ENCODE results near the gene SH3PXD2A.
"Not testable (repeated sequence)": the region's sequence is repeated elsewhere in the genome, so short reads cannot be mapped to it uniquely, and the experiment has no call there.

Gene SH3PXD2A

DNA sequence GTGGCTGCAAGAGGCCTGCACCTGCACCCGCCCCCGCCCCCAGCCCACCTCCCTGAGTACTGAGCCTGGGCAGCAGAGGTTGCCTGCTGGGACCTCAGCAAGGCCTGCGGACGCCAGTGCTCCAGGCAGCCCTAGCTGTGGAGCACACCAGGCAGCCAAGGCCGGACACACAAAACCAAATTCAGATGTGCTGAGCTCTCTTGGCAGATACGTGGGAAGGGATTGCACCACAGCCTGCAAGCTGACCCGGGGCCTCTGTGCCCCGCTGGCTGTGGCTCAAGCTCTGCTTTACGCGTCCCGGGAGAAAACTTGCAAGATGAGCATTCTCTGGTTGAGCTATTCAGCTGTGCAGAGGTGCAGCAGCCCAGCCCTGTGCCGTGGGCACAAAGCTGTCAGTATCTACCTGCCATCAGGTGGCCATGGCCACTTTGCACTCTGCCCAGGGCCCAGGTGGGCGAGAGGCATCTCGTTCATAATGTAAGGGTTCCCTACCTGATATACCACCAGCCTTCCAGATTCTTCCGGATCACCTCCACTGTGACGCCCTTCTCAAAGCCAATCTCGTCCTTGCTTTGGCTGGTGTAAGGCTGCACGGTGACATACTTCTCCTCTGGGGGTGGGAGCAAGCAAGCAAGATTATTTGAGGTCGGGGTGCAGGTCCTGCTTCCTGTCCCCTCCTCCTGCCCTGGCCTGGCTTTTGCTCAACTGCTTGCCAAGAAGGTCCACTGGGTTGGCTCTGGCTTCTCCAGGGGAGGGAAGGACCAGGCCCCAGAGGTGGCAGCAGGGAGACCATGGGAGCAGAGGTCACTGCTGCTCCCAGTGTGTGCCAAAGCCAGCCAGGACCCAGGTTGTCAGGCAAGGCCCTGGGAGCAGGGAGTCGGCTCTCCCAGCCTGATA, 238.4 kb downstream of the SH3PXD2A start:
- DNase-seq, result no peak

DNA sequence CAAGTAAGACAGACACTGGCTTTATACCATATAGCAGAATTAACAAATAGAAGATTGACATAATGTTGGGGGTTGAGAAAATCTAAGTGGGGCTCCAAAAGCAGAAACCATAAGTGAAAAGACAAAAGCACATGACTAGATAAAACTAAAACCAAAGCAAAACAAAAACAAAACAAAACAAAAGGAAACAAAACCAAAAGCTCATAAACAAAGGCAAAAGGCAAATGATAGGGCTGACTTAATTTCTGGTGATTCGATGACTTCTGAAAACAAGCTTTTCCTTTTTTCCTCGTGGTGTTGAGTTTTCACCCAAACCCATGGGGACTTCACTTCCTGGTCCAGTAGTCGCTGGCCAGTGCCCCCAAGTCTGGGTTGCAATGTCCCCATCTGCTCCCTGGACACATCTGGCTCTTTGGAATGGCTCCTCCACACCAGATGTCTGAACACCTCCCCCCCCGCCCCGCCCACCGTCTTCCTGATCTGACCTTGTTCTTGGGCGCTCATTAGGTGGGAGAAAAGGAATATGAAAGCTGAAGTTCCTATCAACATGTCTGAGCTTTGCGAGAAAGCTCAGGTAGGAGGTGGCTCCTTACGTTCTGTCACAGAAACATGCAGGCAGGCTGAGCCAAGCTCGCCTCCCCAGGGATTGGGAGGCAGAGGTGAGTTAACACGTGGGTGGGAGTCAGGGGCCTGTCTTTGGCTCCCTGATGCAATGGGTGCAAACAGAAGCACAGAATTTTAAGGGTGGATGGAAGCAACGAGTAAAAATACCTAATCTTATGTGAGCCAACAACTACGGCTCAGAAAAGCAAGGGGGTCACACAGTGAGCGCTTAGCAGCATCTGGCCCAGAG, 240.8 kb downstream of the SH3PXD2A start:
- DNase-seq, result no peak

DNA sequence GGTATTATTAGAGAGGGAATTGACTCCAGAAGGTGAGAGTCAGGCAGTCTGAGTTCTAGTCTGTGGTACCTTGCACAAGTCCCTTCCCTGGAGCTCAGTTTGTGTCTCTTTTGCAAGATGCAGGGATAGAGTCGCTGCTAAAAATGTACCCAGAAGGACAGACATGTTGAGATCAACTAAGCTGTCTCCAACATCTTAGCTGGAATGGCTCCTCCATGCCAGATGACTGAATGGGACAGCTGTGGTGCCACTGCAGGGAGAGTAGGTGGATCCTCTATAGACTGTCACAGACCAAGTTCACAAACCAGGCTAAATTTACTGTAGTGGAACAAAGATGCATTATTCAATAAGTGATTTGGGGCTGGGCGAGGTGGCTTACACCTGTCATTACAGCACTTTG, 241.8 kb downstream of the SH3PXD2A start:
- DNase-seq, result no peak

DNA sequence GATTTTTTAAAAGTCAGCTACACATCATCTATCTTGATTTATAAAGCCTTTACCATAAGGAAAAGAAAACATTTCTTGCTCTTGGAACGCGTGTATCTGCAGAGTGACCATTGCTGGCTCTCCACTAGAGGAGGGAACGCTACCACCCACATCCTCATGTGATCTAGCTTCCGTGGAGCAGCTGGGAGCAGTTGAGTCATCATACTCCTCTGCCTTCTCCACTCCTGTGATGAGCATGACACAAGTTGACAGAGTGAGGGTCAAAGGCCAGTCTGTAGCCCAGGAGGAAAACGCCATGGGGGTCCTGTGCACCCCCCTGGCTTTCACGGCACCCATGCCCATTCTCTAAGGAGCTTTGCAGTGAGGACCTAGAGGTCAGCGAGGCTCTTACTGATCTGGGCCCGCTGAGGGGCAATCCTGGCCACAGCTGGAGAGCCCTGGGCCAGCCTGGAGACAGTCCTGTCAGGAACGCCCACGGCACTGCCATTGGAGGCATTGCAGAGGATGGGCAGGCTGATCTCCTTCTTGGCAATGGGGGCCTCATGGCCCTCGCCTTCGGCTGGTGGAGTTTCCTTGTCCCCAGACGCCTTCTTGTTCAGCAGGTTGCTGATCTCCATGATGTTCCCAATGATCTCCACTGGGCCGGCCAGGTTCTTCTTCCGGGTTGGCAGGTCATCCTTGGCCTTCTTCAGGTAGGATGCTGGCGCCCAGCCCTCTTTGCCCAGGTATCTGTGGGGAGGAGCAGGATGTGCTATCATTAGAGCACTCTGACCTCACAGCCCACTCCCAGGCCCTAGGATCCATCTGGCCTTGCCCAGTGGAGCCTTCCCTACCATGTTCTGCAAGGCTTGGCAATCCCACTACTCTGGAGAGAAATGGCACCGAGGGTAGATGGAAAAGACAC, 242.7 kb downstream of the SH3PXD2A start:
- DNase-seq, result no peak

DNA sequence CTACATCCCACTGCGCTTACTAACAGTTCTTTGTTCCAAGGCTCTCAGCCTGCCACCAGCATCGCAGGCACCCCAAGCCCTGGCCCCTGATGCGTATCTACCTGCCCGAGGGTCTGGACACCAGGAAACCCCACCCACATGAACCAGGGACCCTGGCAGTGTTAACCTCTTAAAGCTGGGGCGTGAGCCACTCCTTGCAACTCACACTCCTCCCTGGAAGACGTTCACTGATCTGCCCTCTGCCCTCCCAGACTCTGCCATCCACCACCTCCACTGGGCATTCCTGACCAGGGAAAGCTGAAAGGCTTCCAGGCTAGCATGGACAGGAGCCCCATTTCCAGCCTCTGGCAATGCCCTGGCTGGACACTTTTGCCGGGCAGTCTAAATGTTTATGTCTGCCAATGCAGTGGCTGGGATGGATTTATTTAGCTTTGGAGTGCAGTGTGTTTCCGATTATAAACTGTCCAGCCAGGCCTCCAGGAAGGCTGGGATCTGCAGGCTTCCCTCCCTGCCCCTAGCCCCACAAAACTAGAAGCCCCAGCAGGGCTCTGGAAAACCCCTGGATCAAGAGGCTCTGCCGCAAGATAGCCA, 244.4 kb downstream of the SH3PXD2A start:
- DNase-seq, result no peak

DNA sequence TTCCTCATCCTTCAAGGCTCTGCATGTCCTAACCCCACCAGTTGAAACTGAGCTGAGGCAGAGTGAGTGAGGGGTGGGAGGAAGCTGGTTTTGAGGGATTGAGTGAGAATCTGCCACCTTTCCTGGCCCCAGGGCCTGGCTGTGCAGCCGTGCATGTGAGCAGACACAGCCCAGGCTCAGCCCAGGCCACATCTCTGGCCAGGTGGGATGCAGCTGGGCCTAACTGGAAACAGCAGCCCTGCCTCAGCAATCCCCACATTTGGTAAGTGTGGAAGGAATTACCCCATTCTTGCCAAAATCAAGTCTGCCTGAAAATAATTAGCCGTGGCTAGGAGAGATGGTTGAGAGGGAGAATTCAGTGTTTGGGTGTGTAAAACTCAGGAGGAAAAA, 245.3 kb downstream of the SH3PXD2A start:
- DNase-seq, result no peak

DNA sequence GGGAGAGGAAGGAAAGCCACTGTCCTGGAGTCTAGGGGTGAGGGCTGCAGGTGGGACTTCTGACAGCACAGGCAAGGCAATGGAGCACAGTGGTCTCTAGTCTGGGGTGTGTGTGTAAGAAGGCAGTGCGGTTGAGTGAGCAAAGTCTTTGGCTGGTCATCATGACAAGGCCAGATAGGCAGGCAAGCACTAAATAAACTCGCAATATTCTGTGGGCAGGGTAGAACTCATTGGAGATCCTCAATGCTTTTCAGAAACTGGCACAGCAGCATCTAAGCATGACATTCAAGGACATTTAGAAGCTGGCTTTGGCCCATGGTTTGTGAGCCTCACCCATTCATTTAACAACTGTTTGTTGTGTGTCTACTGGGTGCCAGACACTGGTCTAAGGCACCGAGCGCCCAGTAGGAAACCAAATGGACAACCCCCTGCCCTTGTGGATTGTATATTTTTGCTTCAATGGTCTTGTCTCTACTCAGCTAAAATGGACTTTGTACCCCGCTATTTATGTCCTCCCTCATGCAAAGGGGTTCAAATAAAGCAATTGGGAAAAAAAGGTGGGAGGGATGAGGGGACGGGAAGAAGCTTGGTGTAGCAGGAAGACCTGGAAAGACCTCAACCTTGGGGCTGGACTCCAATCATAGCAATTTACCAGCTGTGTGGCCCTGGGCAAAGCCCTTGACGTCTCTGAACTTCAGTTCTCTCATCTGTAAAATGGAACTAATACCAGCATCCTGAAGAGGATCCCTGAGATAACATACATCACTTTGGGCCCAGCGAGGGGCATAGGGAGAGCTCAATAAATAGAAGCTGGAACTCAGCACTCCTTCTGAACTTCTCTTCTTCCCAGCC, 245.9 kb downstream of the SH3PXD2A start:
- no peak for DNase-seq

DNA sequence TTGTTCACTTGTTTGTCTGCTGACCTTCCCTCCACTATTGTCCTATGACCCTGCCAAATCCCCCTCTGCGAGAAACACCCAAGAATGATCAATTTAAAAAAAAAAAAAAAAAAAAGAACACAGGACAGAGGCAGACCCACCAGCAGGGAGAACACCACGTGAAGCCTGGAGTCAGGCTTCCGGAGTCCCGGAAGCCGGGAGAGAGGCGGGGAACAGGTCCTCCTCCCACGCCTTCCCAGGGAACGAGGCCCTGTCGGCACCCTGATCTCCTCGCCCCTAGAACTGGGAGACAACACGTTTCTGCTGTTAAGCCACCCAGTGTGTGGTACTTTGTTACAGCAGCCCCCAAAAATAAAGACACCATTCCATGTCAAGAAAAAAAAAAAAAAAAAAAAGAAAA, 247.3 kb downstream of the SH3PXD2A start:
- not testable (repeated sequence) for DNase-seq

DNA sequence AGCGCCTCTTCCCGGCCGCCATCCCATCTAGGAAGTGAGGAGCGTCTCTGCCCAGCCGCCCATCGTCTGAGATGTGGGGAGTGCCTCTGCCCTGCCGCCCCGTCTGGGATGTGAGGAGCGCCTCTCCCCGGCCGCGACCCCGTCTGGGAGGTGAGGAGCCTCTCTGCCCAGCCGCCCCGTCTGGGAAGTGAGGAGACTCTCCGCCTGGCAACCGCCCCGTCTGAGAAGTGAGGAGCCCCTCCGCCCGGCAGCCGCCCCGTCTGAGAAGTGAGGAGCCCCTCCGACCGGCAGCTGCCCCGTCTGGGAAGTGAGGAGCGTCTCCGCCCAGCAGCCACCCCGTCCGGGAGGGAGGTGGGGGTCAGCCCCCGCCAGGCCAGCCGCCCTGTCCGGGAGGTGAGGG, 248.3 kb downstream of the SH3PXD2A start:
- DNase-seq, result not testable (repeated sequence)

DNA sequence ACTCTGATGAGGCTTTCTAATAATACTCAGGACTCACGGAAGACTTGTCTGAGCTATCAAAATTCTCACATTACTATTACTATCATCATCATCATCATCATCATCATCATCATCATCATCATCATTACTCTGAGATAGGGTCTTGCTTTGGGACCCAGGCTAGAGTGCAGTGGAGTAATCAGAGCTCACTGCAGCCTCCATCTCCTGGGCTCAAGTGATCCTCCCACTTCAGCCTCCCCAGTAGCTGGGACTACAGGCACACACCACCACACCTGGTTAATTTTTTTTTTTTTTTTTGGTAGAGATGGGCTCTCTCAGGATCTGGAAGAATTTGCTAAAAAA, 249.3 kb downstream of the SH3PXD2A start:
- DNase-seq, result not testable (repeated sequence)

DNA sequence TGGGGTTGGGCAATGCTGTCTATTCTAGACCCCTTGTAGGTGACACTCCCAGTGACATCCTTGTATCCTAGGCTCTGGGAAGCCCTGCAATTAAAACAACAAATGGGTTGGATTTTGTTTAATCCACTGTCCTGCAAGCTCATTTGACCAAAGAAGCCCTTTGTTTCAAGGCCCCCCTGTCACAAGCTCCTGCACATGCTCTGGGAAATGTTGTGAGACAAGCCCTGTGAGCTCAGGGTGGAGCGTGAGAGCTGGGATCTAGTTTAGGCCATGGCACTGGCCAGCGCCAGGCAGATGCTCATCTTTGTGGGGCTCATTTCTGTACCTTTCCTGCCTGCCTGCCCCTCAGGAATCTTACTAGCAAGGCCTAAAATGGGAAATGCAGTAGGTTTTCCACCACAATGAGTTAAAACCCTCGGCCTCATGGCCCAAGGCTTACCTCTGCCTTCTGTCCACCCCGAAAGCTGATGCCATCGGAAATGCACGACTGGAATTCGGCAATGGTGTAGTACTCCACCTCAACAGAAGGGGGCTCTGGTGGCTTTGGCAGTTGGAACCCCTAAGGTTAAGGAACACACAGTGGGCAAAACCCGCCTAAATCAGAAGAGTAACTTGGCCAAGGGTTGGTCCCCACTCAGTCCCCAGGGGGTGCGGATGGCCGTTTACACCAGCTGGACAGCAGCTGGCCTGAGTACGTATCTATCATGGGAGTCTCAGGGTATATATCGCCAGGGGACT, 249.8 kb downstream of the SH3PXD2A start:
- DNase-seq, result peak; percentile 26

DNA sequence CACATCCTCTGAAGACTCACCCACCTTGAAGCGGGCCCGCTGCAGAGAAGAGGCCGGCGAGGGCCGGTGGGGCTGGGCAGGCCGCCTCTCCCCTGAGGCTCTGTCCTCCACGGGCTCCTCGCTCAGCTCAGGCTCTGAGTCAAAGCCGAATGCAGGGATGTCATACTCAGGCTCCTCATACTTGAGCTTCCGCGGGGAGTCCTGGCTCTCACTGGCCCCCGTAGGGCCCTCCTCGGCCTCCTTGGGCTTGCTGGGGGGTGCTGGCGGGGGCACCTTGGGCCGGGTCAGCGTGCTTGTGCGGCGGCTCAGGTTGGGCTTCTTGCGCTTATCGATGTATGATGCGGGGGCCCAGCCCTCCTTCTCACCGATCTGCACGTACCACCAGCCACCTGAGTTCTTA, 252.0 kb downstream of the SH3PXD2A start:
- DNase-seq, result no peak

DNA sequence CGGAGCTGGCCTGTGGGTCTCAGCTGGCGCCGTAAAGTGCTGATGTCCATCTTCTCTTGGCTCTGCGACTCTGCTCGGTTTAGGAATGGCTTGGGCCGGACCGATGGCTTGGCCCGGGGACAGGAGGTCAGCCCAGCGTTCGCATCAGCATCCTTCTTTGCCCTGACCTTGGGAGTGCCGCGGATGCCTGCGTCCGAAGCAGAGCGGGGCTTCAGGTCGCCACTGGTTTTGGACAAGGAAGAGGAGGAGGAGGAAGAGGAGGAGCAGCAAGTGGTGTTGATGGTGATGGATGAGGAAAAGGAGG, 252.6 kb downstream of the SH3PXD2A start:
- DNase-seq, result no peak

DNA sequence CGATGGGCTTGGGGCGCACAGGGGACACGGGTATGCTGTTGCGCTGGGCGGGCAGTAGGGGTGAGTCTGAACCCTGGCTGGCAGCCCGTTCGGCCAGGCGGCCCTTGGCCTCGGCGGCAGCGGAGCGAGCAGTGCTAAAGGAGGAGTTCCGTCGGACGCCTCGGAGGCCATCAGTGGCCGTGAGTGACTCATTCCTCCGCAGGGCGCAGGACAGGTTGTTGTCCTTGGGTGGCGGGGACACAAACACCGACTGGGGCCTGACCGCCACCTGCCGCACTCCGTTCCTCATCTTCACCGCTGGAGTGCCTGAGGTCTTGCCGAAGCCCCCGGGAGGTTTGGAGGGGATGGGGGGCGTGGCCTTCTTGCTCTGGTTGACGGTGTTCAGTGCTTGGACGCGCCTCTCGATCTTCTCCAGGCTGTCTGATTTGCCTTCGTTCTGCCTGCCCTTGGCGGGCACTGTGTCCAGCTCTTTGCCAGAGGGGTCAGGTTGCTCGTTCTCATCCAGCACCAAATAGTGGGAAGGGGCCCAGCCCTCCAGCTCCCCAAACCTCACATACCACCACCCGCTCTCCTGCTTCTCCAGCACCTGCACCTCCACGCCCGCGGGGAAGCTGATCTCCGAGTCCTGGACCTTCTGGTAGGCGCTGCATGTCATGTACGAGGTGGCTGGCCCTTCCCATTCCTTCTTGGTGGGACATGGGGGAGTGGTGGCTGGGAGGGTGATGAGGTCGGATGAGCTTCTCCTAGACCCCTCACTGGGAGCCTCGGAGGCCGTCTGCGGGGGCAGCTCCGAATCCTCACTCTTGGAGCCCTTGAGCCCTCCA, 253.1 kb downstream of the SH3PXD2A start:
- DNase-seq, result no peak

DNA sequence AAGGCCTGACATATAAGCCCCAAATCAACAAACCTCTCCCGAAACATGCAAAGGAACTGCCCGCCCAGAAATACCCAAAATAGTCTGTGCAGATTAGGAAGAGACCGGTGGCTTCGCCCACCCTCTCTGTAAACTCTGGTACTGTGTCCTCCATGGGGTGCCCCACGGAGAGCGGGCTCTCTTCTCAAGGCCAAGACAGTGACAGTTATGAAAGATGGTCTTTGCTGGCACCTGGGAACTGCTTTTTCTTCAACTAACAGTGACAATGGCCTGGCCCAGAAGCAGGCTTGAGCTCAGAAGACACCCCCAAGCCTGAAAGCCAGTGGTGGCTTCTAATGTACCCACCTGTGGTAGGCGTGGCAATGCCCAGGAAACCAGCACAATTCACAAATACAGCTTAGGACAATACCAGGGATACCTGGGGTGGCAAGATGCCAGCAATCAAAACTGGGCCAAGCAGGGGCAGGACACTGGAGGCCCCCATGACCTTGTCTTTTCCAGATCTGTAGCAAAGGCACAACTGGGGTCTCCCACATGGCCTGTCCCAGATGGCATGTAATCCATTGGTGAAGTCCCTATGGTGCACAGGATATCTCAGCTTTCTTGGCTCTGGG, 254.3 kb downstream of the SH3PXD2A start:
- no peak for DNase-seq

DNA sequence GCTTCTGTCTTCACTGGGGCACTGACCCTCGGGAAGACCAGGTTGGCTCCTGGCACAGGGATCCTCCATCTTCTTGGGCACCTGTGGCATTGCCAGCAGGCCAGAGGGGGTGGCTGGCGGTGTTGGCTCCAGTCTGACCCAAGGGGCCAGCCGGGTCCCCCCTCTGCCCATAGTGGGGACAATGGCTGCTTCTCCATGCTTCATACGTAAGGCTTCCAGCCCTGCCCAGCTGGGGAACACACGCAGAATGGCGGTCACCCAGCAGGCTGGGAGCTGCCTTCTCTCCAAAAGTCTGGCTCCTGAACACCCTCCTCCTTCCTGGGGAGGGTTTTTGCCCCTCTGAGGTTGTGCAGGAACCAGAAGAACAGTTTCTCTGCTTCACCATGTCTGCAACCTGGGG, 255.1 kb downstream of the SH3PXD2A start:
- no peak for DNase-seq

DNA sequence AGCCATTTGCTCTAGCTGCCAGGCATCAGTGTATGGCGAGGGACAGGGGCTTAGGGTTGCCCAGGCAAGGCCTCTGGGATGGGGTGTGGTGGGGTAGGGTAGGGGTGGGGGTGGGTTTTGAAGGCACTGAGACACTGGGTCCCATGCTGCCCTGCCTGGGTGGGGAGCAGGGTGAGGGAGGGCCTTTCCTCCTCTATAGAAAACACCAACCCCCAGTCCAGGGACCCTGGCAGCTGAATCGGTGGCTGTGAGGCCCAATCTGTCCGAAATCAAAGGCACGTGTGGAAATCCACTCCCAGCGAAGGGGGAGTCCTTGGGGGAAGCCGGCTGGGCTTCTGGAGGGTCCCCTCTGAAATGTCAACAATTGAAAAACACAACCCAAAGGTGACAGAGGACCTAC, 255.5 kb downstream of the SH3PXD2A start:
- DNase-seq, result no peak

DNA sequence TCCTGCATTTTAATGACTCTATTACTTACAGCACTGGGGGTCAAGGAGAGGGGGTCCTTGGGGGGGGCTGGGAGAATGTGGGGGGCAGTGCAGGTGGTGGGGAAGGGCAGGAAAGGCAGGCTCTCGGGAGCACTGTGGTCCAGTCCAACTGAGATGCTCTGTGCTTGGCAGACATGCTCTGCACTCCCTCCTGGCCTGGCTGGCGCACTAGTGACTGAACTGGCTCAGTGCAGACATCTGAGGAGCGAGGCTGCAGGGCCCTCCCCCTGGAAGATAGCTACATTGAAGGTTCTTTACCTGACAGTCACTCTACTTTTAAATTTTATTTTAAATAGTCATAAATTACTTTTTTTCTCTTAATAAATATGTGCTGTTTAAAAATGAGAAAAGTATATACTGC, 256.2 kb downstream of the SH3PXD2A start:
- DNase-seq, result no peak

DNA sequence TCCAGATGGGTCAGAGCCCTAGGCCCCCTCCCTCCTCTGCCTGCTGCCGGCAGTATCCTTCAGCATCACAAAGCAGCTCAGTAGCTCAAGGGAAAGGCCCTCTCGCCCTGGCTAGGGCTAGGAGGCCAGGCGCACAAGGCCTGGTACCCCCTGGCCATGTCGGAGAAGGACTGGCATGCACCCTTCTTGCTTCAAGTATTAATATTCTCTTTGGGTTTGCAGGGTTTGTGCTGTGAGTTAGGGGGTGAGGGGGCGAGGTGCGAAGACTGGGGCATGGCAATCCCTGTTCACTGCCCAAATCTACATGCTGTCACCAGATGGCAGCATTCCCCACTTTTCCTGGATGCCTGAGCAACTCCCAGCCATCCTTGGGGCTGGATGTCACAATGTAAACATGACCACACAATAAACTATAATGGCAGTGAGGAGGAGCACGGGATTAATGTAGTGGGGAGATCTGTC, 256.7 kb downstream of the SH3PXD2A start:
- DNase-seq, result peak; percentile 39

DNA sequence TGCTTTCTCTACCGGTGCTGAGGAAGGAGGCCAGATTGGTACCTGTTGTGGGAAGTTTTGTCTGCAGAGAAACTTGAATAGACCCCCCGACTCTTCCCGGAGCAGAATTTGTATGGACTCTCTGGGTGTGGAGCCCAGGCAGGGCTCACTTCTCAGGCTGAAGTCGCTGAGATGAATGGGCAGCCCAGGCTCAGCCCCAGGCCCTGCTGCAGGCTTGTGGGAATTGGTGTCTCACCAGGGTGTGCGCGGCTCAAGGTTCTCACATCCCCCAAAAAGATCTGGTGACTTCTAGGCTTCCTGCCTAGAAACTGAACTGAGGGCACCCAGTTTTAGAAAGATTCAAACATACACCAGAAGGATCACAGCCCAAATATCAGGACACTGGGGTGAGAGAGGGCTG, 258.4 kb downstream of the SH3PXD2A start:
- no peak for DNase-seq

Data from T1000 (cell line).